ENCODE data around the gene ECE1. TPM values are rescaled to one million over a fixed set of nuclear protein-coding genes. Genes with fewer than 3 reads are reported as not detected.
A peak's percentile ranks its signal among the peaks of the same experiment; 100 is the strongest.
"Not testable (repeated sequence)": the region's sequence is repeated elsewhere in the genome, so short reads cannot be mapped to it uniquely, and the experiment has no call there.

Gene ECE1
- total RNA-seq, 2 donors from 2014 or later, result 66.2 to 138 TPM

- no peak for DNase-seq
- ATAC-seq, result peak in 1 of 2 donors; percentile 11
- intact Hi-C loops (cut with DNase I), result no loop called here
Observed at GRCh38 chr1:21182181-21182731, 108.0 kb downstream of the ECE1 start.

GRCh38 chr1:21178271-21178670 is 112.0 kb downstream of the ECE1 start:
- ATAC-seq; intact Hi-C loops (cut with DNase I); DNase-seq: not testable (repeated sequence)

- ATAC-seq, result peak; percentile 96 to 97
- intact Hi-C loops (cut with DNase I), result no loop called here
- DNase-seq, result peak; percentile 99
Observed at GRCh38 chr1:21176586-21177555, 113.4 kb downstream of the ECE1 start, which contains the start of gene EIF4G3. Gene EIF4G3, minus strand, starts transcription at chr1:21176897. Its CDS starts 174,155 bp downstream, at chr1:21002742.

GRCh38 chr1:21175670-21176581 is 114.3 kb downstream of the ECE1 start:
- intact Hi-C loops (cut with DNase I), result no loop called here
- DNase-seq, result peak; percentile 44
- peak in 1 of 2 donors; percentile 13 for ATAC-seq

GRCh38 chr1:21175324-21175669 is 115.0 kb downstream of the ECE1 start:
- peak; percentile 67 for DNase-seq
- intact Hi-C loops (cut with DNase I), result no loop called here
- ATAC-seq, result peak in 1 of 2 donors; percentile 10

- intact Hi-C loops (cut with DNase I), result no loop called here
- ATAC-seq (no peak), DNase-seq (no peak)
Observed at GRCh38 chr1:21174654-21175323, 115.5 kb downstream of the ECE1 start.

- ATAC-seq (no peak), DNase-seq (no peak)
- intact Hi-C loops (cut with DNase I), result no loop called here
Observed at GRCh38 chr1:21174230-21174629, 116.0 kb downstream of the ECE1 start.

- intact Hi-C loops (cut with DNase I); DNase-seq; ATAC-seq: not testable (repeated sequence)
Observed at GRCh38 chr1:21173096-21173495, 117.2 kb downstream of the ECE1 start.

GRCh38 chr1:21170837-21171236 is 119.4 kb downstream of the ECE1 start:
- intact Hi-C loops (cut with DNase I); DNase-seq: not testable (repeated sequence)
- ATAC-seq, result peak in 1 of 2 donors; percentile 54

GRCh38 chr1:21168444-21168843 is 121.8 kb downstream of the ECE1 start:
- DNase-seq, result no peak
- intact Hi-C loops (cut with DNase I), result no loop called here
- ATAC-seq, result no peak

Other genes with a start within 250 kb of the ECE1 start
- 10 to 100 TPM; 38.2 to 48.2 TPM for gene EIF4G3, start 113.6 kb downstream of the ECE1 start, total RNA-seq
- gene NBPF3, start 149.7 kb upstream of the ECE1 start, total RNA-seq, result 1 to 10 TPM; 6.5 to 6.8 TPM
- gene ALPL, start 219.0 kb upstream of the ECE1 start, total RNA-seq, result 10 to 100 TPM; 14.7 to 38.5 TPM

Data from left cardiac atrium (tissue), 4 donors.